ENCODE data around the gene LPO. TPM values are rescaled to one million over a fixed set of nuclear protein-coding genes. Genes with fewer than 3 reads are reported as not detected.

LPO gene
- total RNA-seq, 1 donor = not detected

DNA sequence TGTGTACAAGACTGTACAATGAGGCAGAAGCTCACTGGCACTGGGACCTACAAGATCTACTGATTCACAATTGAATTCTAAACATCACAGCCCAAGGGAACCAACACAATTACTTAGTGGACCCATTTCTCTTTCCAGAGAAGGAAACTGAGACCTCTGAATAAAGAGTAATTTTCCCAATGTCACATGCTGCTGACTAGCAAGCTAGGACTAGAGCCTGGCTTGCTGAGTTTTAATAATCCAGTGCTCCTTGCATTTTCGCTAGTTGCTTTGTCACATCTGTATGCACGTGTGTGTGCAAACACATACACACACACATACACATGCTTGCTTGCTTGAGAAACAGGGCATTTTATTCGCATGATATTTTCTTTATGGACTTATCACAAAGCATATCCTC, 3.9 kb upstream of the LPO start:
- no peak overlapping the region for H3K4me3 ChIP-seq (ENCODE audit: low read depth, low read length)
- TF ChIP-seq, protein P1, sequence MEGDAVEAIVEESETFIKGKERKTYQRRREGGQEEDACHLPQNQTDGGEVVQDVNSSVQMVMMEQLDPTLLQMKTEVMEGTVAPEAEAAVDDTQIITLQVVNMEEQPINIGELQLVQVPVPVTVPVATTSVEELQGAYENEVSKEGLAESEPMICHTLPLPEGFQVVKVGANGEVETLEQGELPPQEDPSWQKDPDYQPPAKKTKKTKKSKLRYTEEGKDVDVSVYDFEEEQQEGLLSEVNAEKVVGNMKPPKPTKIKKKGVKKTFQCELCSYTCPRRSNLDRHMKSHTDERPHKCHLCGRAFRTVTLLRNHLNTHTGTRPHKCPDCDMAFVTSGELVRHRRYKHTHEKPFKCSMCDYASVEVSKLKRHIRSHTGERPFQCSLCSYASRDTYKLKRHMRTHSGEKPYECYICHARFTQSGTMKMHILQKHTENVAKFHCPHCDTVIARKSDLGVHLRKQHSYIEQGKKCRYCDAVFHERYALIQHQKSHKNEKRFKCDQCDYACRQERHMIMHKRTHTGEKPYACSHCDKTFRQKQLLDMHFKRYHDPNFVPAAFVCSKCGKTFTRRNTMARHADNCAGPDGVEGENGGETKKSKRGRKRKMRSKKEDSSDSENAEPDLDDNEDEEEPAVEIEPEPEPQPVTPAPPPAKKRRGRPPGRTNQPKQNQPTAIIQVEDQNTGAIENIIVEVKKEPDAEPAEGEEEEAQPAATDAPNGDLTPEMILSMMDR (IDR thresholded peaks at IDR 0.05; ENCODE audit: insufficient read depth, low read length) = no peak
- DNase-seq (ENCODE audit: low read depth) = no peak

DNA sequence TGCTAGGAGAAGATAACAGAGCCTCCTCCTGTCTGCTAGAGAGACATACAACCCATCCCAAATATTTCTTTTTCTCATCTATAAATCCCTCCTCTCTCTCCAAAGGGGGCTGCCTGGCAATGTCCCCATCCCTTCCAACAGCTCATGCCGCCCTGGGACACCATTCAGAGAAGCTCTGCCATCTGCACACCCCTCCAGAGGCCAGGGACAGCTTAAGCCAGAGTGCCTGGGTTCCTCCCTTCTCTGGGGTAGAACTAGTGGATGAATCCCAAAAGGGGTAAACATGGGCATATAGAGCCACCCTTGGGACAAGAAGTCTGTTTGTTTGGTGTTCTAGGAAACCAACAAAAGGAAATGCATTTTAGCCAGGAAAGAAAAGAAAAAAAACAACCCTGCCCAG, 2.6 kb upstream of the LPO start:
- no peak overlapping the region for H3K4me3 ChIP-seq (ENCODE audit: low read depth, low read length)
- DNase-seq (ENCODE audit: low read depth) = no peak
- TF ChIP-seq, protein P1 (IDR thresholded peaks at IDR 0.05; ENCODE audit: insufficient read depth, low read length) = no peak

DNA sequence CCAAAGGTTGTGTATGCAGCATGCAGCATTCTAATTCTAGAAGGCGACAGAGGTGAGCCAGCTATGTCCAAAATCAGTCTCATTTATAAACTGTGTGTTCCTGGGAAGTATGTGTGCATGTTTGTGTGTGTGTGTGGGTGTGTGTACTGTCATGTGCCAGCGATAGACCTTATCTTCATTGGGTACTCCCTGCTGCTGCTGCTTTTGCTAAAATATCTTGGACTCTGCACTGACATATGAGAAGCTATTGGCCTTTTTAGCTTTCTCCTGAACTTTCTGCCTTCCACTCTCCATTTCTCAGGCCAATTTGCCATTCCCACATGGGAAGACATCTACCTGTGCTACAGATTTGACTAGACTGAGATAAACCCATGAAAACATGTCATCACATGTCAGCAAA, 2.0 kb upstream of the LPO start:
- TF ChIP-seq, protein P1 (IDR thresholded peaks at IDR 0.05; ENCODE audit: insufficient read depth, low read length) = no peak
- DNase-seq (ENCODE audit: low read depth) = no peak
- no peak overlapping the region for H3K4me3 ChIP-seq (ENCODE audit: low read depth, low read length)

DNA sequence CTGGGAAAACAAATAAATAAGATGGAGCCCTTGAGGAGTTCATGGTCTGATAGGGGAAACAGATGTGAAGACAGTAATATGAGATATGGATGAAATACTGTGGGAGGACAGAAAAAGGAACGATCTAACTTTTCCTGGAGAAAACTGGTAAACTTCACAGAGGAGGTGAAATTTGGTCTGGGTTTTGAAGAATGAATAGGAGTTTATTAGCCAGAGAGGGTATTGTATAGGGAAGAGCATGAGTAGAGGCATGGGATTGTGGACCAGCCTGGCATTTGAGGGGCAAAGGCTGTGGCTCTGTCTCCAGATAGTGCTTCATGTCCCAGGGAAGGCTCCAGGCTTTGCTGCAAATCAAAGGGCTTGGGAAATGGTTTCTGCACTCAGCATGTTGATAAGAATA, 1.6 kb downstream of the LPO start:
- DNase-seq (ENCODE audit: low read depth) = no peak
- TF ChIP-seq, protein P1 (IDR thresholded peaks at IDR 0.05; ENCODE audit: insufficient read depth, low read length) = no peak
- H3K4me3 ChIP-seq (ENCODE audit: low read depth, low read length) = no peak overlapping the region

DNA sequence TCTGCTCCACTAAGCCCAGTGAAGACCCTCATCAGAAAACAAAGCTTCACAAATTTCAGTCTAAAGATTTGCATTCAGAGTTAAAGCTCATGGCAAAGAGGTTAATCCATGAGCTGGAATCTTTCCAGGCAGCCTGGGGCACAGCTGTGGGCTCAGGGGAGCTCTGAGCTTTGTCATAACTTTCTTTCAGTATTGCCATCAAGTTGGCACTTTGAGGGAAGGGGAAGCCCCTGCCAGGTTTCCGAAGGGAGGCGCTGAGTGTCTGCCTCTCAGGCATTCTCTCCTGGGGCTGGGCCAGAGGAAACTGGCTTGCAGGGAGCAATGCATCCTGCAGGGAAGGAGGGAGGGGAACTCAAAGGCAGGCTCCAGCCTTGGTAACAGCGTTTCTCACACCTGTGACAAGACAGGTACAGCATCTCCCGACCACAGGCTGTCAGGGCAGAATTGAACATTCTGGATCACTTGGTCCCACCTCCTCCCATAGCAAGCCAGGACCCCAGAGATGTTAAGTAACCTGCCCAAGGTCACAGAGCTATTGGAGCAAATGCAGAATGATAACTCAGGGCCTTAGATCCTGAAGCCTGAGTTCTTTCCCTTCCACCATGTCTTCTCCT, 3.9 kb downstream of the LPO start:
- TF ChIP-seq, protein P1 (IDR thresholded peaks at IDR 0.05; ENCODE audit: insufficient read depth, low read length) = no peak
- no peak for DNase-seq (ENCODE audit: low read depth)
- H3K4me3 ChIP-seq (ENCODE audit: low read depth, low read length) = no peak overlapping the region

DNA sequence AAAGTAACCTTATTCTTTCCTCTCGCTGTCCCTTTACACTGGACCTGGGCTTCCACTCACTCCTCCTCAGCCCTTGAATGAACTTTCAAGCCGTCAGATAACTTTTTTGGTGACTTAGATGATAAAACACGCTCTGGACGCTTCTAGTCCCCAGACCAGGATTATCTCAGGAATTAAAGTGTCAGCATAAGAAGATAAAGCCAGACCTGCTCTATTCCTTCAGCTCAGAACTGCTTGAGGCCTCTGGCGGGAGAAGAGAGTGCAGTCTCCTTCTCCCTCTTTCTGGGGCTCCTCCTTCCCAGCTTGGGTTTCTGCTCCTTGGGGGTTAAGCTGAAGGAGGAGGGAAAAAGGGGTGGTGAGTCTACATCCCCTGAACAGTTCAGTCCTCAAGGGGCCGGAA, 6.6 kb downstream of the LPO start:
- TF ChIP-seq, protein P1 (IDR thresholded peaks at IDR 0.05; ENCODE audit: insufficient read depth, low read length) = no peak
- DNase-seq (ENCODE audit: low read depth) = no peak
- H3K4me3 ChIP-seq (ENCODE audit: low read depth, low read length) = no peak overlapping the region

Data from fibroblast of the aortic adventitia (primary cell).